ENCODE data around the gene LRBA.

LRBA gene

DNA sequence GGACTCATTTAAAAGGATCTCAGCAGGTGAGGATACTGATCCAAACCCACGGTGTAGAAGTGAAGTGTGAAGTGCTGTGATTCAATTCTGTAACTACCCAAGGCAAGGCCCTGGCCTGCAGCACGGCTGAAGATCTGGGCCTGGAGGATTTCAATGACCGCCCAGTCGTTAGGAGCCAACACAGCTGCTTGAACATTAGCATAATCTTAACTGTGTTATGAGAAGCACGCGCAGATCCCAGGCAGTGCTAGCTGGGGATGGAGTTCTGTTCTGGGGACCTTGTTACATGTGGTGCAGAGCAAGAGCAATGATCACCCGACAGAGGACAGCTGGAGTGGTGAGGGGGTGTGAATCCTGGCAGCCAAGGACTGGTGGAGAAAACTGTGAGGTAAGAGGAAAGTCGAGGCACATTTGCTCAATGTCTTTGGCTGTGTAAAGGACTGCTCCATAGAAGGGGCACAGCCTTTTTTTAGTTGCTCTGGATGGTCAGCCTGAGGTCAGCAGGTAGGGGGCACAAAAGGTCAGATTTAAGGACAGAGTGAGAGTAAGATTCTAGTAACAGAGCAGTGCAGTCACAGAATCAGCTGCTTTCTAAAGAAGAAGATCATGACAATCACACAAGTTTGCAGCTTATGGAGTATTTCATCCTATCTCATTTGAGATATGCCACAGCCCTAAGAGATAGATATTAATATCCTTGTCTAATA is 755.1 kb downstream of the LRBA start:
- ChIA-PET CTCF (no interaction called here), POLR2A (ENCODE audit: low non-redundant PET) (interaction anchor here (0.6 kb wide), 1 partner anchor 799 kb away, joined by 10 read pairs; no protein-coding TSS in a partner anchor)
- TF ChIP-seq, protein P1, sequence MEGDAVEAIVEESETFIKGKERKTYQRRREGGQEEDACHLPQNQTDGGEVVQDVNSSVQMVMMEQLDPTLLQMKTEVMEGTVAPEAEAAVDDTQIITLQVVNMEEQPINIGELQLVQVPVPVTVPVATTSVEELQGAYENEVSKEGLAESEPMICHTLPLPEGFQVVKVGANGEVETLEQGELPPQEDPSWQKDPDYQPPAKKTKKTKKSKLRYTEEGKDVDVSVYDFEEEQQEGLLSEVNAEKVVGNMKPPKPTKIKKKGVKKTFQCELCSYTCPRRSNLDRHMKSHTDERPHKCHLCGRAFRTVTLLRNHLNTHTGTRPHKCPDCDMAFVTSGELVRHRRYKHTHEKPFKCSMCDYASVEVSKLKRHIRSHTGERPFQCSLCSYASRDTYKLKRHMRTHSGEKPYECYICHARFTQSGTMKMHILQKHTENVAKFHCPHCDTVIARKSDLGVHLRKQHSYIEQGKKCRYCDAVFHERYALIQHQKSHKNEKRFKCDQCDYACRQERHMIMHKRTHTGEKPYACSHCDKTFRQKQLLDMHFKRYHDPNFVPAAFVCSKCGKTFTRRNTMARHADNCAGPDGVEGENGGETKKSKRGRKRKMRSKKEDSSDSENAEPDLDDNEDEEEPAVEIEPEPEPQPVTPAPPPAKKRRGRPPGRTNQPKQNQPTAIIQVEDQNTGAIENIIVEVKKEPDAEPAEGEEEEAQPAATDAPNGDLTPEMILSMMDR (conservative IDR thresholded peaks at IDR 0.05; ENCODE audit: low read depth), result no peak
- no peak overlapping the region for H3K27ac ChIP-seq
- no peak for DNase-seq (ENCODE audit: low spot score)

DNA sequence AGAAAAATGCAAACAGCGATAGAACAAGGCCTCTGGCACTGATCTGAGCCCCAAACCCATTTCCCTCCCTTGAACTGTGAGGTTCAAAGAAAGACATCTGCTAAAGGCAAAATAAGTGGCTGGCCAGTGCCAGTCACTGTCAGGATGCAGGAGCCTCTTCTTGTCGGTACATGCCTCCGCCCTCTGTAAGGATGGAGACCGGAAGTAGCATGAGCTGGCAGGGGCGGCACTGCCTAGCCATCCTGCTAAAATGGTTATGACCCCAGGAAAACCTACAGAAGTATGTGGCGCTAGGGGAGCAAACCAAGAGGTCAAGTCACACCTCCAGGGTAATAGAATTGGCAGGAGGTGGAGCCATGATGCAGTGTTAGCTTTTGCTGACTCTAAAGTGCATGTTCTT is 756.5 kb downstream of the LRBA start:
- ChIA-PET CTCF (no interaction called here), POLR2A (ENCODE audit: low non-redundant PET) (no interaction called here)
- peak overlapping the region; percentile 72 for H3K27ac ChIP-seq
- TF ChIP-seq, protein P1 (conservative IDR thresholded peaks at IDR 0.05; ENCODE audit: low read depth), result no peak
- peak; percentile 70 for DNase-seq (ENCODE audit: low spot score)

- peak overlapping the region; percentile 72 for H3K27ac ChIP-seq
- CTCF ChIA-PET, result interaction anchor here (0.5 to 1.0 kb wide), 3 partner anchors 39 to 896 kb away, joined by 3 to 5 read pairs (median 3); no protein-coding TSS in a partner anchor
- TF ChIP-seq, protein P1 (conservative IDR thresholded peaks at IDR 0.05; ENCODE audit: low read depth), result peak; percentile 53
- peak; percentile 71 for DNase-seq (ENCODE audit: low spot score)
- POLR2A ChIA-PET (ENCODE audit: low non-redundant PET), result interaction anchor here (0.5 kb wide), 1 partner anchor 158 kb away, joined by 3 read pairs; no protein-coding TSS in a partner anchor
Measured at GRCh38 chr4:150256841-150257730, 758.0 kb downstream of the LRBA start.

DNA sequence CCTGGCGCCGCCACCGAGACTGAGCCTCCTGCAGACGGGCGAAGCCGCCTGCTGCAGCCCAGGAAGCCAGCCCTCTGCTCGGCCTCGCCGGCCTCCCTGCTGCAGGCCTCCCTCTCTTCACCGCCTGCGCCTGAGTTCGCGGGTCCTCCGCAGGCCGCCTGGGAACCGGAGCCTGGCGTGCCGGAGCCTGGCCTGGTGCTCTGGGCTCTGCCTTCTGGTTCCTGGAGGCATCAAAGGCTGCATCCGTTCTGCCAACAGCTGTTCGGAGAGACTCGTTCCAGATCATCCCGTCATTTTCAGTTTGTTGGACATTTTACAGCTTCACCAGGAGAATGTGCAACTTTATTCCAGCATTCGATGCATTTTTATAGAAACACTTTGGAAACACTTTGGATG is 758.9 kb downstream of the LRBA start:
- TF ChIP-seq, protein P1 (conservative IDR thresholded peaks at IDR 0.05; ENCODE audit: low read depth), result no peak
- no peak for DNase-seq (ENCODE audit: low spot score)
- ChIA-PET POLR2A (ENCODE audit: low non-redundant PET) (interaction anchor here (0.5 kb wide), 1 partner anchor 159 kb away, joined by 3 read pairs; no protein-coding TSS in a partner anchor), CTCF (interaction anchor here (0.5 kb wide), 1 partner anchor 24 kb away, joined by 3 read pairs; no protein-coding TSS in a partner anchor)
- H3K27ac ChIP-seq, result peak overlapping the region; percentile 72

DNA sequence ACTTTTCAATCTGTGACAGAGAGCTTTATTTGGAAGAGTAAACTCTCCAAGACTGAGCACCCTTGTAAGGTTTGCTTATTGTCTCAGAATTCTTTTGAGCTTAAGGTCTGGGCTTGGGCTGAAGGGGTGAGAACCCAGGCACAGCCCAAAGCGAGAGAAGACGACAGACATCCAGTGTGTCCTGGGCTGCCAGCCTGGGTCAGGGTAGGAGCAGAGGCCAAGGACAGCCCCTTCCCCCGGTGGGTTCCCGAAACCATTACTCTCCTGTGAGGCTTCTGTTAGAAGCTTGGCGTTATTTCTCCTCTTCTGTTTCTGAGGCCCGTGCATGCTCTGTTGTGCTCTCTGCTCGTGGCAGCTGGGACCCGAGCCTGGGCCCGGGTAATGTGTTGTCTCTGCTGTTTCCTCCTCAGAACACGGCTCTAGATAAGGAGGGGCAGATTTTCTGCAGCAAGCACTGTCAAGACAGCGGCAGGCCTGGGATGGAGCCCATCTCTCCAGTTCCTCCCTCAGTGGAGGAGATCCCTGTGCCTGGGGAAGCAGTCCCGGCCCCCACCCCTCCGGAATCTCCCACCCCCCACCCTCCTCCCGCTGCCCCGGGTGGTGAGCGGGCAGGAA is 759.4 kb downstream of the LRBA start:
- ChIA-PET CTCF (interaction anchor here (0.5 kb wide), 1 partner anchor 24 kb away, joined by 3 read pairs; no protein-coding TSS in a partner anchor), POLR2A (ENCODE audit: low non-redundant PET) (no interaction called here)
- 0 out of 2 replicates have a peak overlapping the region, but pooled peaks have one; percentile 72 for H3K27ac ChIP-seq
- TF ChIP-seq, protein P1 (conservative IDR thresholded peaks at IDR 0.05; ENCODE audit: low read depth), result no peak
- no peak for DNase-seq (ENCODE audit: low spot score)

All from RWPE1 (cell line).